Measurements from ENCODE around the gene TMEM208.

TMEM208 gene

GRCh38 chr16:67252609-67253497, 25.9 kb downstream of the TMEM208 start:
- no peak for DNase-seq

GRCh38 chr16:67254801-67255552, 28.0 kb downstream of the TMEM208 start:
- no peak for DNase-seq

GRCh38 chr16:67255553-67256221, 28.8 kb downstream of the TMEM208 start:
- no peak for DNase-seq

GRCh38 chr16:67256701-67257230, 29.8 kb downstream of the TMEM208 start:
- no peak for DNase-seq

- no peak for DNase-seq
Measured at GRCh38 chr16:67257486-67258160, 30.7 kb downstream of the TMEM208 start.

- no peak for DNase-seq
Measured at GRCh38 chr16:67258161-67258835, 31.4 kb downstream of the TMEM208 start.

- DNase-seq: no peak
Measured at GRCh38 chr16:67259705-67260104, 32.8 kb downstream of the TMEM208 start.

- DNase-seq: no peak
Measured at GRCh38 chr16:67260426-67261063, 33.6 kb downstream of the TMEM208 start.

- DNase-seq: no peak
Measured at GRCh38 chr16:67263201-67263600, 36.3 kb downstream of the TMEM208 start.

GRCh38 chr16:67264277-67264676, 37.3 kb downstream of the TMEM208 start:
- no peak for DNase-seq

GRCh38 chr16:67264866-67265265, 37.9 kb downstream of the TMEM208 start:
- DNase-seq: no peak

GRCh38 chr16:67265834-67266233, 38.9 kb downstream of the TMEM208 start:
- DNase-seq: no peak

GRCh38 chr16:67268136-67268579, 41.2 kb downstream of the TMEM208 start:
- DNase-seq: no peak

- DNase-seq: no peak
Measured at GRCh38 chr16:67269766-67270165, 42.8 kb downstream of the TMEM208 start.

GRCh38 chr16:67270931-67271338, 44.0 kb downstream of the TMEM208 start:
- no peak for DNase-seq

GRCh38 chr16:67271446-67271845, 44.5 kb downstream of the TMEM208 start:
- no peak for DNase-seq

- DNase-seq: no peak
Measured at GRCh38 chr16:67275321-67275720, 48.4 kb downstream of the TMEM208 start.

GRCh38 chr16:67277294-67277998, 50.5 kb downstream of the TMEM208 start:
- DNase-seq: no peak

GRCh38 chr16:67277999-67278772, 51.3 kb downstream of the TMEM208 start:
- DNase-seq: no peak
